CD1c-positive myeloid dendritic cell (primary cell): Measurements from ENCODE around the gene C13orf46.

ENCODE experiments used
- DNase-seq: peaks from one replicate; pipeline ENCODE4 v3.0.0-alpha.2; 2016; ENCODE audit errors: extremely low spot score

The C13orf46 gene

GRCh38 chr13:114009590-114010400 is 35.9 kb upstream of the C13orf46 start:
- DNase-seq, result no peak

- DNase-seq, result no peak
Observed at GRCh38 chr13:114008964-114009589, 35.2 kb upstream of the C13orf46 start.

GRCh38 chr13:114007566-114007965 is 33.7 kb upstream of the C13orf46 start:
- DNase-seq, result no peak

- no peak for DNase-seq
Observed at GRCh38 chr13:114005206-114005724, 31.4 kb upstream of the C13orf46 start.

GRCh38 chr13:114004420-114005205 is 30.7 kb upstream of the C13orf46 start:
- no peak for DNase-seq

- DNase-seq, result no peak
Observed at GRCh38 chr13:114002771-114003321, 29.0 kb upstream of the C13orf46 start.

- DNase-seq, result no peak
Observed at GRCh38 chr13:114002009-114002544, 28.2 kb upstream of the C13orf46 start.

GRCh38 chr13:114001331-114002008 is 27.6 kb upstream of the C13orf46 start:
- DNase-seq, result no peak

- DNase-seq, result no peak
Observed at GRCh38 chr13:114000151-114001040, 26.5 kb upstream of the C13orf46 start.

- DNase-seq, result no peak
Observed at GRCh38 chr13:113999618-113999910, 25.7 kb upstream of the C13orf46 start.

GRCh38 chr13:113998781-113999617 is 25.1 kb upstream of the C13orf46 start:
- DNase-seq, result no peak

GRCh38 chr13:113997845-113998751 is 24.2 kb upstream of the C13orf46 start:
- DNase-seq, result no peak

GRCh38 chr13:113996912-113997745 is 23.3 kb upstream of the C13orf46 start:
- no peak for DNase-seq

GRCh38 chr13:113996081-113996911 is 22.4 kb upstream of the C13orf46 start:
- no peak for DNase-seq

- no peak for DNase-seq
Observed at GRCh38 chr13:113995051-113995601, 21.2 kb upstream of the C13orf46 start.
